ENCODE data around the gene SRF.
"Not testable (repeated sequence)": the region's sequence is repeated elsewhere in the genome, so short reads cannot be mapped to it uniquely, and the experiment has no call there.

SRF gene

DNA sequence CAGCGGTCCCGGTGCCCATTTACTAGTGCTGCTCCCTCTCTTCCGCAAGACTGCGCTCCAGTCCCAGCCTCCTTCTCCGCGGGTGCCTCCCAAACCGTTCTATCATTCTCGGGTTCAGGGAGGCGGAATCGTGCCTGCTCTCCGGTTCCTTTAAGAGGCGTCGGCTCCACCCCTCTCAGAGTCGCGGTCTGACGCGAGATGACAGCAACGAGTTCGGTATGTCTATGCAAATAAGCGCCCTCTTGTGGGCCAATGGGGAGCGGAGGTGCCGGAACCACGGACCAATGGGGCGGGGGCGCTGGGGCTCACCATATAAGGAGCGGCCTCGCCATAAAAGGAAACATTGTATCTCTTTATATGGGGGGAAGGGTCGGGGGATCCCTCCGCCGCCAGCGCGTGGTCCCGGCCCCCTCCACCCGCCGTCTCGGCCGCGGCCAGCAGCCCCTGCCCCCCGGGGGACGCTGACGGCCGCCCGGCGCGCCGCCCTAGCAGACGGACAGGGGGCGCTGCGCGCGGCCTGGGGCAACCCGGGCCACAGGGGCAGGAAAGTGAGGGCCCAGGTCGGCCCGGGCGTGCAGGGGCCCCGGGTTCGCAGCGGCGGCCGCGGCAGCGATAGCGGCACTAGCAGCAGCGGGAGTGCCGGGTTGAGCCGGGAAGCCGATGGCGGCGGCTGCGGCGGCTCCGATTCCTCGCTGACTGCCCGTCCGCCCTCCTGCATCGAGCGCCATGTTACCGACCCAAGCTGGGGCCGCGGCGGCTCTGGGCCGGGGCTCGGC is at the start of gene SRF:
TSS of gene SRF (plus strand) at position 339 of the 776 bp plus-strand sequence. CDS start at position 727, 388 bp downstream.
- peak; percentile 95 to 99 for DNase-seq (ENCODE audit: extremely low read depth in 1 of 2, low read depth in 1 of 2)

DNA sequence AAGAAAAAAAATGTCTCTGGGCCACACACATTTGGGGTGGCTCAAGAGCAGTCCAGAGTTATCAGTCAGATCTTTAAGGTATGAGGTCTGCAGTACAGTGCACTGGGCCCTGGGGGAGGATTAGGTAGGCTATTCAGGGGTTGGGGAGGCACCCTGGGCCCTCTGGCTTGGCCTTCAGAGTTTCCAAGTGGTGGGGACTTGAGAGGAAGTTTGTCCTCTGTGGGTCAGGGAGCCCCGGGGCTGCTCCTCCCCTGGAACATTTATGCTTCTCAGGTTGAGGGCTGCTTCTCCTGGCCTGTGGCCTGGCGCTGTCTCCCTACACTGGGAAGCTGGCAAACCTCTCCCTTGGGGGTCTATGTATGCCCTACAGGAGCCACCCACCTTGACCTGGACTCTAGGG is 48.9 kb upstream of the SRF start:
- DNase-seq (ENCODE audit: extremely low read depth in 1 of 2, low read depth in 1 of 2), result no peak

GRCh38 chr6:43123461-43124314 is 47.4 kb upstream of the SRF start:
- no peak for DNase-seq (ENCODE audit: extremely low read depth in 1 of 2, low read depth in 1 of 2)

DNA sequence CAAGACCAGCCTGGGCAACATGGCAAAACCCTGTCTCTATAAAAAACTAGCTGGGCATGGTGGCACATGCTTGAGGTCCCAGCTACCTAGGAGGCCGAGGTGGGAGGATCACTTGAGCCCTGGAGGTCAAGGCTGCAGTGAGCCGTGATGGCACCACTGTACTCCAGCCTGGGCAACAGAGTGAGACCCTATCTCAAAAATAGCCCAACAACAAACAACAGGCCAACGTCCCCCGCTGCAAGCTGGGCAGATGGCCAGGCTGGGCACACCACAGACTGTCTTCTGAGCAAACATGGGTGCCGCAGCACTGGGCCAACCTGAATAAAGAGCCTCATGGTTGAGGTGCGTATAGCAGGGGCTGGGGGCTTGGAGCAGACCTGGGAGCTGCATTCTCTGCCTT is 46.6 kb upstream of the SRF start:
- DNase-seq (ENCODE audit: extremely low read depth in 1 of 2, low read depth in 1 of 2), result no peak

DNA sequence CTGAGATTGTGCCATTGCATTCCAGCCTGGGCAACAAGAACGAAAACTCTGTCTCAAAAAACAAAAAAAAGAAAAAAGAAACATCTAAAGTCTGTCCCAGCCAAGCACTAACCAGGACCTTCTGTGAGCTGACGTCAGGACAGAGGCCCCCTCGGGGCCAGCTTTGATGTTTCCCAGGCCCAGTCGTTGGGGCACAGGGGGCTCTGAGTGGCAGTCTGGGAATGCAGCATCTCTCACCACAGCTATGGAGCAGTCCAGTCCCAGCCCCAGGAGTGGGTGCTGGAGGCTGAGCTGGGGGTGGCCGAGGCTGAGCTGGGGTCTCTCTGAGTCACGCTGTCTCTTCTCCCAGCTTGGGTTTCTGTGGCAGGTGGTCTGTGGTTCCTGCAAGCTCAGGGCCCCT is 46.0 kb upstream of the SRF start:
- no peak for DNase-seq (ENCODE audit: extremely low read depth in 1 of 2, low read depth in 1 of 2)

DNA sequence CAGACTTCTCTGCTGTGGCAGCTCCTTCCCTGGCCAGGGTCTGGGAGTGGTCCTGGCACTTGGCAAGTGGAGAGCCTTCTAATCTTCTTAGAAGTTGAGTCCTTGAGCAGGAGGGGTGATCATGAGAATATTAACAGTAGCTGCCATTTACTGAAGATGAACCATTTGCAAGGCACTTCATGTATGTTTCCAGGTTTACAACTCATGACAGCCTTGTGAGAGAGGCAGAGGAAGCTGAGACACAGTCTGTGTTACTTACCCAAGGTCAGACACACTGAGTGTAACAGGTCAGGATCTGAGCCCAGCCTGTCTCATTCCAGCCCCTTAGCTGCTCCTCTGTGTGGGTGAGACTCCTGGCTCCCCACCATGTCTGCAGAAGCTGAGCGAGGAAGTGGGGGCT is 45.5 kb upstream of the SRF start:
- DNase-seq (ENCODE audit: extremely low read depth in 1 of 2, low read depth in 1 of 2), result no peak

DNA sequence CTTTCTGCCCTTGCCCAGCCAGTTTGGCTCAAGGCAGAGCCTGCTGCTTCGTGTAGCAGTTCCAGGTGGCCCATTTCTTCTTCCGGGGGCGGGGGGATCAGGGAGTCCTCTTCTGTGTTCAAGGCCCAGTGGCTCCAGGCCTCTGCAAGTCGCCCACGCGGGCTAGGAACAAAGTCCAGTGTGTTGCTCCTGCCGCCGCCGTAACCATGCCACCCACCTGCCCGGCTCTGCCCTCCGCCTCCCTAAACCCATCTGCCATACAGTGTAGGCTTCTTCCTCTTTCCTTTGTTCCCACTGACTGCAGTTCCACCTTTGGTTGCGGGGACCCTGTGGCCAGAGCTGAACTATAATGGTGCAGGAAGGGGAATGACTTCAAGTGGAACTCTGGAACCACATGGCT is 43.9 kb upstream of the SRF start:
- no peak for DNase-seq (ENCODE audit: extremely low read depth in 1 of 2, low read depth in 1 of 2)

DNA sequence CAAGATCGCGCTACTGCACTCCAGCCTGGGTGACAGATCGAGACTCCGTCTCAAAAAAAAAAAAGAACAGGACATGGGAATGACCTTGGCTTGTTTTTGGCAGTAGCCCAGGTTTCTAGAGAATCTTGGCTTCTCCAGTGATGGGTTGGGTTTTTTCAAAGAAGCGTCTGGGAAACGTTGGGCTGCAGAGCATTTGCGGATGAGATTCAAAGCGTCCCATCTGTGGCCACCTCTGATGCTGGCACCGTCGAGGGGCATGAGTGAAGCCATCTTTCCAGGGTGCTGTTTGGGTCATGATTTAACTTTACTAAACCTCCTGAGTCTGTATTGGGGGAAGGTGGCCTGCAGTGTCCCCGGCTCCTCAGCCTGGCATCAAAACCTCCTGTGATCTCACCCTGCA is 43.2 kb upstream of the SRF start:
- no peak for DNase-seq (ENCODE audit: extremely low read depth in 1 of 2, low read depth in 1 of 2)

DNA sequence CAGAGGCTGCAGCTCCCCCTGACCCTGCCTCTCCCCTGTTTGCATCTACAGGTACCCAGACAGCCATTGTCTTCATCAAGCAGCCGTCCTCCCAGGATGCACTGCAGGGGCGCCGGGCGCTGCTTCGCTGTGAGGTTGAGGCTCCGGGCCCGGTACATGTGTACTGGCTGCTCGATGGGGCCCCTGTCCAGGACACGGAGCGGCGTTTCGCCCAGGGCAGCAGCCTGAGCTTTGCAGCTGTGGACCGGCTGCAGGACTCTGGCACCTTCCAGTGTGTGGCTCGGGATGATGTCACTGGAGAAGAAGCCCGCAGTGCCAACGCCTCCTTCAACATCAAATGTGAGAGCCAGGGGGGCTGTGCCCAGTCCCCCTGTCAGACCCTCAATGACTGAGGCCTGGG is 42.1 kb upstream of the SRF start:
- DNase-seq (ENCODE audit: extremely low read depth in 1 of 2, low read depth in 1 of 2), result no peak

GRCh38 chr6:43129434-43130194 is 41.5 kb upstream of the SRF start:
- no peak for DNase-seq (ENCODE audit: extremely low read depth in 1 of 2, low read depth in 1 of 2)

GRCh38 chr6:43130429-43130828 is 40.6 kb upstream of the SRF start:
- no peak for DNase-seq (ENCODE audit: extremely low read depth in 1 of 2, low read depth in 1 of 2)

DNA sequence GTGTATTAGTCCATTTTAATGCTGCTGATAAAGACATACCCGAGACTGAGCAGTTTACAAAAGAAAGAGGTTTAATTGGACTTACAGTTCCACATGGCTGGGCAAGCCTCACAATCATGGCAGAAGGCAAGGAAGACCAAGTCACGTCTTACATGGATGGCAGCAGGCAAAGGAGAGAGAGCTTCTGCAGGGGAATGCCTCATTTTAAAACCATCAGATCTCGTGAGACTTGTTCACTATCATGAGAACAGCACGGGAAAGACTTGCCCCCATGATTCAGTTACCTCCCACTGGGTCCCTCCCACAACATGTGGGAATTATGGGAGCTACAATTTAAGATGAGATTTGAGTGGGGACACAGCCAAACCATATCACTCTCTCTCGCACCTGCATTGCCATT is 39.7 kb upstream of the SRF start:
- not testable (repeated sequence) for DNase-seq (ENCODE audit: extremely low read depth in 1 of 2, low read depth in 1 of 2)

- DNase-seq (ENCODE audit: extremely low read depth in 1 of 2, low read depth in 1 of 2), result no peak
Measured at GRCh38 chr6:43138267-43138666, 32.8 kb upstream of the SRF start.

DNA sequence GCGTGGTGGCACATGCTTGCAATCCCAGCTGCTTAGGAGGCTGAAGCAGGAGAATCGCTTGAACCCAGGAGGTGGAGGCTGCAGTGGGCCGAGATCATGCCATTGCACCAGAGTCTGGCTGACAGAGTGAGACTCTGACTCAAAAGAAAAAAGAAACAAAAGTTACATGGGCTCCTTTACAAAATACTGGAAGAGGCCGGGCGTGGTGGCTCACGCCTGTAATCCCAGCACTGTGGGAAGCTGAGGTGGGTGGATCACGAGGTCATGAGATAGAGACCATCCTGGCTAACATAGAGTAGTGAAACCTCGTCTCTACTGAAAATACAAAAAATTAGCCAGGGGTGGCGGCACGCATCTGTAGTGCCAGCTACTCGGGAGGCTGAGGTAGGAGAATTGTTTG is 31.1 kb upstream of the SRF start:
- not testable (repeated sequence) for DNase-seq (ENCODE audit: extremely low read depth in 1 of 2, low read depth in 1 of 2)

DNA sequence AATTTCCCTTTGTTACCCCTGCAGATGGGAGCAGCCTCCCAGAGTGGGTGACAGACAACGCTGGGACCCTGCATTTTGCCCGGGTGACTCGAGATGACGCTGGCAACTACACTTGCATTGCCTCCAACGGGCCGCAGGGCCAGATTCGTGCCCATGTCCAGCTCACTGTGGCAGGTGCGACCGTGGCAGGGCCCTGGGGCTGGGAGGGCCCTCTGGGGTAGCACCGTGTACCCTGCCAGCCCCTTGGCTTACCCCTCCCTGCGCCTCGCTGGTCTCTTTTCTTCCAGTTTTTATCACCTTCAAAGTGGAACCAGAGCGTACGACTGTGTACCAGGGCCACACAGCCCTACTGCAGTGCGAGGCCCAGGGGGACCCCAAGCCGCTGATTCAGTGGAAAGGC is 29.4 kb upstream of the SRF start:
- DNase-seq (ENCODE audit: extremely low read depth in 1 of 2, low read depth in 1 of 2), result no peak

DNA sequence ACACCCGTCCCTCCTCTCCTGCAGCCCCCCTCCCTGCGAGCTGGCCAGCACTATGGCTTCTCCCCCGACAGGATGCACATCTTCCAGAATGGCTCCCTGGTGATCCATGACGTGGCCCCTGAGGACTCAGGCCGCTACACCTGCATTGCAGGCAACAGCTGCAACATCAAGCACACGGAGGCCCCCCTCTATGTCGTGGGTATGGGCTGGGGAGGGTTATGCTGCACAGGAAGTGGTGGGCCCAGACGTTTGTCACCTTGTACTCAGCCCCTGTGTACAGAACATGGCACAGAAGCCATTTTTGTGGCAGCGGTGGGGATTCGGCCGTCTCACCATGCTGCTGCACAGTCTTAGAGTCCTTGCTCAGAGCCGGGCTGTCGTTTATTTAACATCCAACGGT is 29.0 kb upstream of the SRF start:
- DNase-seq (ENCODE audit: extremely low read depth in 1 of 2, low read depth in 1 of 2), result peak in 1 of 2 donors; percentile 7

DNA sequence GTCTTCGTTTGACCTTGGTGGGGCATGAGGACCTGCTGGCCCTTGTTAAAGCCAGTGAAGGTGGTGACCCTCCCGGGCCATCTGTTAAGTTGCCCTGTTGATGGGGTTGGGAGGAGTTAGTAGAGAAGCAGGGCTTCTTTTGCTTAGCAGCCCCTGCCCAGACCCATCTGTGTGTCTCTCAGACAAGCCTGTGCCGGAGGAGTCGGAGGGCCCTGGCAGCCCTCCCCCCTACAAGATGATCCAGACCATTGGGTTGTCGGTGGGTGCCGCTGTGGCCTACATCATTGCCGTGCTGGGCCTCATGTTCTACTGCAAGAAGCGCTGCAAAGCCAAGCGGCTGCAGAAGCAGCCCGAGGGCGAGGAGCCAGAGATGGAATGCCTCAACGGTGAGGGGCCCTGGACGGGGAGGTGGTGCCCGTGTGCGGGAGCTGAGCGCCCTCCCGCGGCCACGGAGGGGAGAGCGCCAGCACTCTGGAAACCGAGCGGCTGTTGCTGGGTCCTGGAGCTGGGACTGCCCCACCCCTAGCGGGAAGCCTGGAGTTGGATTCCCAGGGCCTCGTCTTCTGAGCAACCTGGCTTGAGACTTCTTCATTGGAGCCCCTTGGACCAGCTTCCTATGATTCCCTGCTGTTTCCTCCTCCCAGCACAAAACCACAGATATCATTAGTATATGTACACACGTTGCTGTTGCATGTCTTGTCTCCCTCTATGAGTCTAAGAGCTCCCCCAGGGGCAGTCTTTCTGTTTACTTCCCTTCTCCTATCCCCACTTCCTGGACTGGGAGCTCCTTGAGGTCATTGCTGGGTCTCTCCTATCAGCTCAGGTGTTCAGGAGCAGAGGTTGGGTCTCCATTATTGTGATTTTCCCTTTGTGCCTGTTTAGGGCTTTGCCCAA is 27.6 kb upstream of the SRF start:
- DNase-seq (ENCODE audit: extremely low read depth in 1 of 2, low read depth in 1 of 2), result peak; percentile 49 to 57

DNA sequence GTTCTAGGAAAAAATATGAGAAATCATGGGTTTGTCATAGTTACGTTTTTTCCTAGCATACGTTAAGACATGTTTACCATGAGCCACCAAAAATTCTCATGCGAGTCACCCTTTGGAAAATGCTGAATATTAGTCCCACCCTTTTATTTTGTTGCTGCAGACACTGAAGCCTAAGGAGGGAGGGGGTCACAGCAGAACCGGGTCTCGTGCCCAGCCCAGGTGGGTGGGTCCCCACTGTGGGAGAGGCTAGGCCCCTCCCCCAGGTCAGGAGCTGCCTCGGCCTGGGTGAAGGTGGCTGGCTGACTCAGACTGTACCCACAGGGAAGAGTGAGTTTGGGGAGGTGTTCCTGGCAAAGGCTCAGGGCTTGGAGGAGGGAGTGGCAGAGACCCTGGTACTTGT is 26.2 kb upstream of the SRF start:
- DNase-seq (ENCODE audit: extremely low read depth in 1 of 2, low read depth in 1 of 2), result no peak

- DNase-seq (ENCODE audit: extremely low read depth in 1 of 2, low read depth in 1 of 2), result no peak
Measured at GRCh38 chr6:43146261-43146660, 24.8 kb upstream of the SRF start.
